HG03439 (cell line): ENCODE data around the gene ZNF763.
"Not testable (repeated sequence)": the region's sequence is repeated elsewhere in the genome, so short reads cannot be mapped to it uniquely, and the experiment has no call there.

ENCODE experiments used
- ATAC-seq: cut with Tn5 transposase; IDR thresholded peaks from one replicate; pipeline ENCODE4 v1.9.1; 2021; ENCODE audit warnings: mild to moderate bottlenecking, moderate library complexity; ENCODE audit not compliant: unreplicated experiment

ZNF763 gene

GRCh38 chr19:11964858-11965645, at the start of gene ZNF763:
ZNF763 (plus strand) TSS chr19:11965040; CDS start chr19:11965209, 169 bp downstream.
- peak; percentile 76 for ATAC-seq

GRCh38 chr19:11921852-11922495, 42.9 kb upstream of the ZNF763 start:
- ATAC-seq = no peak

- peak; percentile 88 for ATAC-seq
Observed at GRCh38 chr19:11924886-11925650, 39.8 kb upstream of the ZNF763 start, which contains the start of gene ZNF700. ZNF700 (plus strand) TSS chr19:11925107; CDS start chr19:11925211, 104 bp downstream.

- ATAC-seq = not testable (repeated sequence)
Observed at GRCh38 chr19:11925651-11926187, 39.1 kb upstream of the ZNF763 start.

- ATAC-seq = no peak
Observed at GRCh38 chr19:11927227-11927626, 37.6 kb upstream of the ZNF763 start.

- no peak for ATAC-seq
Observed at GRCh38 chr19:11931051-11931450, 33.8 kb upstream of the ZNF763 start.

- ATAC-seq = no peak
Observed at GRCh38 chr19:11931513-11931912, 33.3 kb upstream of the ZNF763 start.

- ATAC-seq = not testable (repeated sequence)
Observed at GRCh38 chr19:11935829-11936228, 29.0 kb upstream of the ZNF763 start.

- ATAC-seq = not testable (repeated sequence)
Observed at GRCh38 chr19:11938383-11938782, 26.5 kb upstream of the ZNF763 start.

GRCh38 chr19:11941361-11941887, 23.4 kb upstream of the ZNF763 start:
- ATAC-seq = not testable (repeated sequence)

GRCh38 chr19:11942008-11942842, 22.6 kb upstream of the ZNF763 start:
- ATAC-seq = no peak

GRCh38 chr19:11942843-11943108, 22.1 kb upstream of the ZNF763 start:
- no peak for ATAC-seq

GRCh38 chr19:11944656-11945055, 20.2 kb upstream of the ZNF763 start:
- no peak for ATAC-seq

GRCh38 chr19:11948646-11949045, 16.2 kb upstream of the ZNF763 start:
- no peak for ATAC-seq

GRCh38 chr19:11949201-11949600, 15.6 kb upstream of the ZNF763 start:
- no peak for ATAC-seq

GRCh38 chr19:11949614-11950080, 15.2 kb upstream of the ZNF763 start:
- not testable (repeated sequence) for ATAC-seq

GRCh38 chr19:11950312-11950711, 14.5 kb upstream of the ZNF763 start:
- no peak for ATAC-seq

- ATAC-seq = no peak
Observed at GRCh38 chr19:11963566-11964355, 1.1 kb upstream of the ZNF763 start.

- peak; percentile 36 for ATAC-seq
Observed at GRCh38 chr19:11964496-11964857, 363 bp upstream of the ZNF763 start.
